T-helper 17 cell (primary cell): Measurements from ENCODE around the gene RNF167. TPM values are rescaled to one million over a fixed set of nuclear protein-coding genes. Genes with fewer than 3 reads are reported as not detected.
A peak's percentile ranks its signal among the peaks of the same experiment; 100 is the strongest.

ENCODE experiments used
- ATAC-seq: fragments of 150-1000 bp; cut with Tn5 transposase; 2 replicates; pipeline ENCODE4 v1.10.0; 2021; ENCODE audit warnings: mild to moderate bottlenecking, moderate library complexity
- DNase-seq, 3 donors: peaks; one replicate each; pipeline versions ENCODE4 v3.0.0 to v3.0.0-alpha.2; 2020 to 2021
- H3K9me3 ChIP-seq: one replicate; pipeline ENCODE4 v1.7.0; 2013; ENCODE audit warnings: low read length, mild to moderate bottlenecking; ENCODE audit not compliant: control insufficient read depth, poor library complexity, severe bottlenecking
- H3K27ac Mint-ChIP-seq: one replicate; pipeline ENCODE4 v1.8.0; 2022; ENCODE audit warnings: mild to moderate bottlenecking, moderate library complexity, mixed read lengths
- H3K27me3 Mint-ChIP-seq: one replicate; pipeline ENCODE4 v1.8.0; 2022; ENCODE audit warnings: mixed read lengths
- H3K36me3 Mint-ChIP-seq: one replicate; pipeline ENCODE4 v1.8.0; 2022; ENCODE audit warnings: low read depth, mixed read lengths
- H3K4me1 Mint-ChIP-seq: one replicate; pipeline ENCODE4 v1.8.0; 2022; ENCODE audit warnings: mild to moderate bottlenecking, mixed read lengths
- H3K4me3 Mint-ChIP-seq: one replicate; pipeline ENCODE4 v1.8.0; 2022; ENCODE audit warnings: mild to moderate bottlenecking, moderate library complexity, mixed read lengths
- total RNA-seq, 4 donors: library from RNA in 2 of 4; stranded (reverse) in 2 of 4; gene quantifications; one replicate each; pipeline ENCODE4 v1.2.3 and lab custom pipeline; 2022 to 2026

The RNF167 gene
- total RNA-seq, 2 donors from 2014 or later = 95.5 to 99.0 TPM

DNA sequence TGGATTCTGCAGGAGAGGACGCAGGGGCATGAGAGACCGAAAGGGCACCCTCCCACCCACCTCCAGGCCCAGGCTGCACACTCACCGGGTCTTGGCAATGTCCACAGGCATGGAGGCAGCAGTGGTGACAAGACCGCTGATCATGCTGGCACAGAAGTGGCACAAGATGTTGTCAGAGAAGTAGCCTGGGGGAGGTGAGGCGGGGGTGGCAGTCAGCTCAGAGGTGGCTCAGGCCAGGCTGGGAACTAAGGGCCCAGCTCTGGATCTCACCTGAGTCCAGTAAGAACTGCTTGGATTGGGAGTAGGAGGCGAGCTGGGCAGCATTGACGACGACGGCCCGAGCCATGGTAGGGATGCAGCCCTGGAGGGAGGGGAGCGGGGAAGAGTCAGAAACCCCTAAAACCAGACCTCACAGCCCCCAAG lies 2.0 kb upstream of the RNF167 start:
- Mint-ChIP-seq H3K27ac (no peak overlapping the region), H3K4me1 (peaks cover 49% of the 10 kb centered on the region), H3K27me3 (no peaks in the 10 kb centered on the region), H3K4me3 (peak overlapping the region; percentile 99), H3K36me3 (peaks cover 10% of the 10 kb centered on the region)
- H3K9me3 ChIP-seq = no peaks in the 10 kb centered on the region
- ATAC-seq (no peak), DNase-seq (no peak)

DNA sequence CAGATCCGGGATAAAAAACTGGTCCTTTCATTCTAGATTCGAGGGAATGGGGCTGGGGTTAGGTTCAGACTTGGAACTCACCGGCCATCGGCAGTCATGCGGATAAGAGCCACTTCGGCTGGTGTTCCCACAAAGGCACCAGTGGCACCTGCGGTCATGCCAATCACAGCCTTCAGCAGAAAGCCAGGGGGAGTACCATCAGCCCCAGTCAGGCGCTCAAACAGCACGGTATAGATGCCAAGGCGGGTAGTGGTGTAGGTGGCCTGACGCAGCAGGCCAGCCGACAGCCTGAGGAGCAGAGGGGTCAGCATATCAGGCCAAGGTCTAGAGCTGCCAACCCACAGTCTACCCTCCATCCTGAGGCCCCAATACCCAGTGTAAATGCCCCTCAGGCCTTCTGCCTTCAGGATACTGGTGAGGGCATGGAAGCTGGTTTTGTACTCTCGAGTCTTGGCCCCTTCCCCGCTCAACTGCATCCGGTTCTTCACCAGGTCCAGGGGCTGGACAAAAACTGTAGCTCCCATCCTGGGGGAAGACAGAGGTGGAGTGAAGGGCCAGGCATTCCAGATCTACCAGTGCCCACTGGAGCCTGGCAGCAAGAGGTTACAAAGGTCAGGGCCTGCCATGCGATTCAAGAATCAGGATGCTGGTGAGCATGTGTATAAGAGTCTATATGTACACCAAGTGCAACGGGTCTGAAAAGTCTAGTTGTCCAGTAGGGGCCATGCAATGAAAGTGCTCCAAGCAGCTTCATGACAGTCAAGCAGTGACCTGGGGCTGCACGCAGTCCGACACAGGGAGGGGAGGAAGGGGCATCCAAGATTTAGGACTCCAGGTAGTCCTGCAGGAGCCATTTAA lies 1.2 kb upstream of the RNF167 start:
- Mint-ChIP-seq H3K27ac (peak overlapping the region; percentile 97), H3K36me3 (peaks cover 10% of the 10 kb centered on the region), H3K27me3 (no peaks in the 10 kb centered on the region), H3K4me1 (peaks cover 49% of the 10 kb centered on the region), H3K4me3 (peak overlapping the region; percentile 99)
- H3K9me3 ChIP-seq = no peaks in the 10 kb centered on the region
- ATAC-seq (no peak), DNase-seq (no peak)

DNA sequence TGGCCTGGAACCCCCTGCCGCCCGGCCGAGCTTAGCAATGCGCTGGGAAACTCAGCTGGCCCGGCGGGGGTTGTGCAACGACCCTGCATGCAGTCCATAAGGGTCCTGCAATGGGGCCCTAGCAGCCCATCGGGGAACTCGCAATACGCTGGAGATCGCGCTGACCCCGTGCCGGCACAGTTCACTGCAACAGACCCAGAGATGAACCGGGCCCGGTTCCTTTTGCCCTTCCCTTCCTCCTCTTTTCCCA lies 597 bp upstream of the RNF167 start:
- peak; percentile 3 for ATAC-seq
- DNase-seq = no peak
- Mint-ChIP-seq H3K27me3 (no peaks in the 10 kb centered on the region), H3K4me1 (peaks cover 49% of the 10 kb centered on the region), H3K36me3 (peaks cover 13% of the 10 kb centered on the region), H3K27ac (peak overlapping the region; percentile 97), H3K4me3 (peak overlapping the region; percentile 99)
- no peaks in the 10 kb centered on the region for H3K9me3 ChIP-seq

DNA sequence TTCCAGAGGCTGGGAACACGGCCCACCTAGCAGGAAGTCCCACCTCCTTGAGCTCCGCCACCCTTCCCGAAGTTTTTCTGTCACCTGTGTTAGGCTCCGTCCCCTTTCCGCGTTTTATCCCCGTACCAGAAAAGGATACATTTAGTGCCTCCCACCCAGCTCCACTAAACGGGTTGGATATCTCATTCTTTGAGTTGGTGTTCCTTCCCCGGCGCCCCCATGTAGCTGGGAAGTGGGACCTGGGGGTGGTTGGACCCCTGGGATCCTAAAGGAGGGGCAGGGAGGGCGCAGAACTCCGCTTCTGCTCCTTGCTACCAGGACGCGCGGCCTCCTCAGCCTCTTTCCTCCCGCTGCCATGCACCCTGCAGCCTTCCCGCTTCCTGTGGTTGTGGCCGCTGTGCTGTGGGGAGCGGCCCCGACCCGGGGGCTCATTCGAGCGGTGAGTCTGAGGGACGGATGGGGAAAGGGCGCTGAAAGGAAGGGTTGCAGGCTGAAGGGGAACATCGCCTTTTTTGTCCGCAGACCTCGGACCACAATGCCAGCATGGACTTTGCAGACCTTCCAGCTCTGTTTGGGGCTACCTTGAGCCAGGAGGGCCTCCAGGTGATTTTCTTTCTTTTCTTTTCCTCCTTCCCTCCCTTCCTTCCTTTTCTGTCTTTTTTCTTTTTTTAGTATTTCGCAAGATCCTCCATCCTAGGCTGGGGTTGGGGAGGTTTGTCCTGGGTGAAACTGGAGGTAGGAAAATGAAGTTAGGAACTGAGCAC lies 669 bp downstream of the RNF167 start:
- no peaks in the 10 kb centered on the region for H3K9me3 ChIP-seq
- Mint-ChIP-seq H3K4me1 (peaks cover 60% of the 10 kb centered on the region), H3K27ac (peak overlapping the region; percentile 97), H3K27me3 (no peaks in the 10 kb centered on the region), H3K4me3 (peak overlapping the region; percentile 99), H3K36me3 (peaks cover 21% of the 10 kb centered on the region)
- peak; percentile 26 to 35 (median 29) for DNase-seq
- ATAC-seq = no peak

DNA sequence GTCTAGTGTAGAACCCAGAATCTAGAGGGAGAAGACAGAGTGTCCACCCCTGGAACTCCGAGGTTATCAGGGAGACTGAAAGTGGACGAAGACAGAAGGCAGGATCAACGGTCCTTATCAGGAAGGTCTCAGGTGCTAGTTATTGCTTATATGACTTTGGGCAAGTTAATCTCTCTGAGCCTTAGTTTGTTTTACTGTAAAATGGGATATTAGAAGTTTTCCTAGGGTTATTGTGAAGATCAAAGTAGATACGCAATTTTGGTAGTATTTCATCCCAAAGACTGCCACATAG lies 1.2 kb downstream of the RNF167 start:
- no peaks in the 10 kb centered on the region for H3K9me3 ChIP-seq
- Mint-ChIP-seq H3K27me3 (no peaks in the 10 kb centered on the region), H3K36me3 (peaks cover 21% of the 10 kb centered on the region), H3K27ac (peak overlapping the region; percentile 97), H3K4me3 (peak overlapping the region; percentile 99), H3K4me1 (peaks cover 59% of the 10 kb centered on the region)
- ATAC-seq (no peak), DNase-seq (no peak)

DNA sequence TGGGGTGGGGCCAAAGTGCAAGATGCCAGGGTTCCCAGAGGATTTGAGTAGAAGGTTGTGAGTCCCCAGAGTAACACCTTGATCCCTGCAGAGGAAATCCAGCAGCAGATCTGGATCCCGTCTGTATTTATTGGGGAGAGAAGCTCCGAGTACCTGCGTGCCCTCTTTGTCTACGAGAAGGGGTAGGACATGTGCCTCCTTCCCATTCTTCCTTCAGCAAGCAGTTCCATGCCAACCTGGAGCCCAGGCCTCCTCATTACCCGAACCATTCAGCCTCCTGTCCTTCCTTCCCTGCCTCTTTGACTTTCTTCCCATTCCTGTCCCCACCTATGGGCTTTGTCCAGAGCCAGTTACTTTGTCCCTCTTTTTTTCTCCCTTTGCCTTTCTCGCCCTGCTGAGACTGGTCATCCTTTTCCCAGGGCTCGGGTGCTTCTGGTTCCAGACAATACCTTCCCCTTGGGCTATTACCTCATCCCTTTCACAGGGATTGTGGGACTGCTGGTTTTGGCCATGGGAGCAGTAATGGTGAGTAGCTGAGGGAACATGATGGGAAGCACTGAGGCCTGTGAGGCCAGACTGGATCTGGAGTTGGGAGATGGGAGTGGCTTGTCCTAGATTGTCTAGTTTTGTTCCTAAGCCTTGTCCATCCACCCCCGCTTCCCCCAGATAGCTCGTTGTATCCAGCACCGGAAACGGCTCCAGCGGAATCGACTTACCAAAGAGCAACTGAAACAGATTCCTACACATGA lies 2.9 kb downstream of the RNF167 start:
- DNase-seq (no peak), ATAC-seq (no peak)
- no peaks in the 10 kb centered on the region for H3K27me3 Mint-ChIP-seq
- H3K4me3 Mint-ChIP-seq = peak overlapping the region; percentile 100
- H3K27ac Mint-ChIP-seq = peak overlapping the region; percentile 97
- H3K9me3 ChIP-seq = no peaks in the 10 kb centered on the region
- H3K36me3 Mint-ChIP-seq = peaks cover 28% of the 10 kb centered on the region
- peaks cover 65% of the 10 kb centered on the region for H3K4me1 Mint-ChIP-seq

DNA sequence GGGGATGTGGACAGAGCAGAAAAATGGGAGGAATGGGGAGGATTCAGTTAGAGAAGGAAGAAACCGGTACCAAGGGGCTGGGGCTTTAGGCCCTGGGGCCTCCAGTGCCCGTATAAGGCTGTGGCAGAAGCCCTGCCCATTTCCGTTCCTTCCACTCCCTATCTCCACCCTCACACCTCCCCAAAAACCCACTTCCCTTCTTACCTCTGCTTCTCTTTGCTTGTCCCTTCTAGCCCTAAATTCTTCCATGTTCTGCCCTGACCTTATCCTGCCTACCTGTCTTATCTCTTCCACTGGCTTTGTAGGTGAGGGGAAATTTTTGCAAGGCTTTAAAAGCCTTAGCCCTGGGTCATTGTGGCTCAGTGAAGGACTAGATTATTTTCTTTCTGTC lies 4.1 kb downstream of the RNF167 start:
- Mint-ChIP-seq H3K4me3 (peak overlapping the region; percentile 100), H3K36me3 (peaks cover 28% of the 10 kb centered on the region), H3K27ac (peak overlapping the region; percentile 93), H3K4me1 (peaks cover 61% of the 10 kb centered on the region), H3K27me3 (no peaks in the 10 kb centered on the region)
- ATAC-seq (no peak), DNase-seq (peak in 1 of 3 donors; percentile 45)
- no peaks in the 10 kb centered on the region for H3K9me3 ChIP-seq

DNA sequence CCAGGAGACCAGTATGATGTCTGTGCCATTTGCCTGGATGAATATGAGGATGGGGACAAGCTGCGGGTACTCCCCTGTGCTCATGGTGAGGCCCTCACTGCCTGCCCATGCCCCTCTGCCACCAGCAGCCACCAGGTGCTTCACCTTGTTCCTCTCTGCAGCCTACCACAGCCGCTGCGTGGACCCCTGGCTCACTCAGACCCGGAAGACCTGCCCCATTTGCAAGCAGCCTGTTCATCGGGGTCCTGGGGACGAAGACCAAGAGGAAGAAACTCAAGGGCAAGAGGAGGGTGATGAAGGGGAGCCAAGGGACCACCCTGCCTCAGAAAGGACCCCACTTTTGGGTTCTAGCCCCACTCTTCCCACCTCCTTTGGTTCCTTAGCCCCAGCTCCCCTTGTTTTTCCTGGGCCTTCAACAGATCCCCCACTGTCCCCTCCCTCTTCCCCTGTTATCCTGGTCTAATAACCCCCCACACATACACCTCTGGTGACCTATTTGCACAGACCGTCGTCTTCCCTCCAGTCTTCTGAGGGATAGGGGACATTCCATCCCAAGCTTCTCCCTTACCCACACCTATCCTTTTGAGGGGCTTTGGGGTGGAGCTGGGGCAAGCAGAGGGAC lies 4.6 kb downstream of the RNF167 start:
- Mint-ChIP-seq H3K4me3 (peak overlapping the region; percentile 100), H3K27ac (peak overlapping the region; percentile 93), H3K27me3 (no peaks in the 10 kb centered on the region), H3K36me3 (peaks cover 28% of the 10 kb centered on the region), H3K4me1 (peaks cover 59% of the 10 kb centered on the region)
- DNase-seq (no peak), ATAC-seq (no peak)
- no peaks in the 10 kb centered on the region for H3K9me3 ChIP-seq

DNA sequence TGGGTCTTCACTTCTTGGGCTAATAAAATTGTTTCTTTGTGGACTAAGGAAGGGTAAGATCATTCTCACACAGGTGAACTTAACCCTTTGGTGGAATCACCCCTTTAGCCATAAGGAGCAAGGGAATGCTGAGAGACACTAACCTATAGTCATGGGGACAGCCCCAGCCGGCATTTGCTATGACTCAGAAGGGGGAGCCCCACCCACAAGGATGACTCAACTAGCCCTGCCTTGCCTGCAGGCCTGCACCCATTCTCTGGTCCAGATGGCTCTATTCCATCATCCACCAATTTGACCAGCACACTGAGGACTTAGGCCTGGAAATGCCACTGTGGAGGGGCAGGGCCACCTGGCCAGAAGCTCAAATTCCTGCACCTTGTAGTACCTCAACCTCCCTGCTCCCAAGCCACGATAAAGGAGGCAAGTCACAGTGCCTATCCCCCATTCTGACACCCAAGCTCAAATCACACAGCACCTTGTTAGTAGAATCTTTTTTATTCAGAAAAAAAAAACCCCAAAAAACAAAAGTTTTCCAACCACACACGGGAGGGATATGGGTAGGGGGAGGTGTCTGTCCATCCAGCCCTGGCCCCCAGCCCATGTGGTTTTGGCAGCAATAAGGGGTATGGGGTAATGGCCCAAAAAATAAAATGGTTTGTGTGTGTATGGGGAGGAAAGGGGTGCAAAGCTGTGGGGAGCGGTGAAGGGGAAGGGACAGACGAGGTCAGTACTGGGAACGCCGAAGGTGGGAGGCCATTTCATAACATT lies 5.3 kb downstream of the RNF167 start:
- peak overlapping the region; percentile 100 for H3K4me3 Mint-ChIP-seq
- H3K36me3 Mint-ChIP-seq = peaks cover 26% of the 10 kb centered on the region
- peak; percentile 40 for ATAC-seq
- H3K9me3 ChIP-seq = no peaks in the 10 kb centered on the region
- peak overlapping the region; percentile 93 for H3K27ac Mint-ChIP-seq
- no peaks in the 10 kb centered on the region for H3K27me3 Mint-ChIP-seq
- peaks cover 58% of the 10 kb centered on the region for H3K4me1 Mint-ChIP-seq
- DNase-seq = peak; percentile 48 to 61 (median 54)

DNA sequence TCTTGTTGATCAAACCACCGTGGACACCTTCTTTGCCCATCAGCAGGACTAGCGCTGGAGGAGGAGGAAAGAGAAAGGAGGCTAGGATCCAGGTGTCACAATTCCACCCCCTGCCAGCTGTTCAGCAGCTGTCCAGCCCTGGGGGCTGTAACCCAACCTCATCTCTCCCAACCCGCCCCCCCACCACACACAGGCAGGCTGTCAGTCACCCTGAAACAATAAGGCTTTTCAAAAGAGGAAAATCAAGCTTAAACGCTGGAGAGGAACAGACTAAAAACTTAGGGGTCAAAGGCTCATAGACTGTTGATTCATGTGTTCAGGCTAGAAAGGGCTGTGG lies 5.8 kb downstream of the RNF167 start:
- peak overlapping the region; percentile 93 for H3K27ac Mint-ChIP-seq
- no peaks in the 10 kb centered on the region for H3K27me3 Mint-ChIP-seq
- peaks cover 26% of the 10 kb centered on the region for H3K36me3 Mint-ChIP-seq
- H3K4me3 Mint-ChIP-seq = peak overlapping the region; percentile 100
- DNase-seq (no peak), ATAC-seq (no peak)
- H3K9me3 ChIP-seq = no peaks in the 10 kb centered on the region
- H3K4me1 Mint-ChIP-seq = peaks cover 63% of the 10 kb centered on the region

DNA sequence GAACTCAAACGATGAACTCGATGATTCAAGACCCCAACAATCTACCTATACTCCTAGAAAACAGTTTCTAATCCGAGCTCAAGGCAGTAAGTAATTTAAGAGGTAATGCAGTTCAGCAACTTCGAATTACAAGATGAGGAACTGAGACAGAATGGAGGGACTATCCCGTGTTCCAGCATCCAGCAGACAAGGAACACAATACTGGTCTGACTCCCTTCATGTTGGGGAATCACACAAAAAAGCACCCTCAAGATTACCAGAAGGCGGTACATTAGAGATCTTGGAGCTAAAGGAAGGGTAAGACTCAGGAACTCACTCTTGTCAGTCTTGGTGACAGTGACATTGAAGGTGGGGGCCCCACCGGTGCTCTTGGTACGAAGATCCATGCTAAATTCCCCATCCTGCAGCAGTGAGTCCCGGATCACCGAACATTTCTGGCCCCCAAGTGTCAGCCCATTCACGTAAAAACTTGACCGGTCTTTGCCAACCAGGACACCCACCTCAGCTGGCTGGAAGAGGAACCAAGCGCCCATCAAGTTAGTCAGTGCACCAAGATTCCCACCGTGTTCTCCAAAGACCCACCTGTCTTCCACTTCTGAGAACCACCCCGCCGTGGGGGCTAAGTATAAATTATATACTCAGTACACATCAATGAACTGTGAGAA lies 6.4 kb downstream of the RNF167 start:
- Mint-ChIP-seq H3K27me3 (no peaks in the 10 kb centered on the region), H3K36me3 (peaks cover 22% of the 10 kb centered on the region), H3K27ac (peak overlapping the region; percentile 93), H3K4me1 (peaks cover 61% of the 10 kb centered on the region), H3K4me3 (peak overlapping the region; percentile 100)
- DNase-seq (no peak), ATAC-seq (no peak)
- no peaks in the 10 kb centered on the region for H3K9me3 ChIP-seq

DNA sequence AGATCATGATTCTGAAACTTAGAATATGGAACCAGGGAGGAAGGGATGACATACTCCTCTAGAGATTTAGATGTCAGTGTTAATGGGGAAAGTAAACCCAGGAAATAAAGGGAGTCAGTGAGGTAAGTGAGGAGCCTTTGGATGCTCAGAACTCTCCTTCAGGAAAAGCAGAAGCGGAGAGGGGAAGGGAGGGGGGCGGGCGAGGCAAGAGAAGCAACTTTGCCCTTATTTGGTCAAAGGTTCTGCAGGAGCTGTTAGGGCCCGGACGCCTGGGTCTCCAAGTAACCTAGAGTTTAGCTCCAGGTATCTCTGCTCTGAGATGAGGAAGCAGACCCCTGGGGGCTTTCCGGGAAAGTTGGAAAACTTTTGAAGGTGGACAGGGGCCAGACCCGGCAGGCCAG lies 6.9 kb downstream of the RNF167 start:
- no peak for DNase-seq
- no peak for ATAC-seq
- H3K9me3 ChIP-seq = no peaks in the 10 kb centered on the region
- peaks cover 19% of the 10 kb centered on the region for H3K36me3 Mint-ChIP-seq
- peak overlapping the region; percentile 100 for H3K4me3 Mint-ChIP-seq
- peaks cover 56% of the 10 kb centered on the region for H3K4me1 Mint-ChIP-seq
- no peaks in the 10 kb centered on the region for H3K27me3 Mint-ChIP-seq
- H3K27ac Mint-ChIP-seq = peak overlapping the region; percentile 93
